Vagina (tissue), 2 donors: ENCODE measurements around the gene HMCN2.

Source experiments
- CTCF ChIP-seq, 3 experiments: fragments of 450-650 bp in 2 of 3; fragments of 200-600 bp in 1 of 3; sonication (generic) in 1 of 3; IDR thresholded peaks; one replicate each; pipeline ENCODE4 v1.5.1; 2017 to 2019; ENCODE audit warnings: antibody characterized with exemption in 3 of 3, mild to moderate bottlenecking in 2 of 3, moderate library complexity in 2 of 3
- POLR2A ChIP-seq, 2 donors: fragments of 450-650 bp; IDR thresholded peaks; one replicate each; pipeline ENCODE4 v1.6.1; 2017; ENCODE audit warnings: antibody characterized with exemption in 2 of 2, mild to moderate bottlenecking in 2 of 2, moderate library complexity in 2 of 2
- POLR2AphosphoS5 ChIP-seq, 2 donors: sonication (generic); formaldehyde crosslinking; IDR thresholded peaks; one replicate each; pipeline ENCODE4 v1.9.0; 2017; ENCODE audit warnings: antibody characterized with exemption in 2 of 2, mild to moderate bottlenecking in 2 of 2, low read depth in 1 of 2; ENCODE audit not compliant: insufficient read depth in 1 of 2

- TF ChIP-seq POLR2A (IDR thresholded peaks at IDR 0.05) (no peak), CTCF (IDR thresholded peaks at IDR 0.05) (no peak), POLR2AphosphoS5 (IDR thresholded peaks at IDR 0.05; ENCODE audit: insufficient read depth in 1 of 2, low read depth in 1 of 2) (no peak)
Observed at GRCh38 chr9:130477564-130477963, 212.0 kb downstream of the HMCN2 start.
